A172 (cell line): ENCODE results near the gene RIMOC1. TPM values are rescaled to one million over a fixed set of nuclear protein-coding genes. Genes with fewer than 3 reads are reported as not detected.
A peak's percentile ranks its signal among the peaks of the same experiment; 100 is the strongest.
"Not testable (repeated sequence)": the region's sequence is repeated elsewhere in the genome, so short reads cannot be mapped to it uniquely, and the experiment has no call there.

Experiments used
- DNase-seq: peaks from one replicate; pipeline ENCODE4 v3.0.0-alpha.2; 2015; ENCODE audit warnings: low spot score
- total RNA-seq: library from RNA; depleted of rRNA; stranded (reverse); fragments of >200 nt; shearing (Covaris generic); gene quantifications from 2 replicates; pipeline ENCODE4 v1.2.3, GENCODE V29; 2014

RIMOC1 gene
- total RNA-seq, 1 experiment from 2014 or later: 28.8 TPM

- DNase-seq: no peak
Observed at GRCh38 chr5:41891066-41891707, 13.0 kb upstream of the RIMOC1 start.

- DNase-seq: no peak
Observed at GRCh38 chr5:41892031-41892430, 12.1 kb upstream of the RIMOC1 start.

GRCh38 chr5:41893074-41893851 lies 10.9 kb upstream of the RIMOC1 start:
- no peak for DNase-seq

GRCh38 chr5:41896230-41896629 lies 7.9 kb upstream of the RIMOC1 start:
- DNase-seq: no peak

- no peak for DNase-seq
Observed at GRCh38 chr5:41903382-41903891, 707 bp upstream of the RIMOC1 start.

- no peak for DNase-seq
Observed at GRCh38 chr5:41906151-41906550, 2.0 kb downstream of the RIMOC1 start.

GRCh38 chr5:41908374-41909079 lies 4.4 kb downstream of the RIMOC1 start:
- peak; percentile 22 for DNase-seq

- DNase-seq: no peak
Observed at GRCh38 chr5:41918105-41918504, 14.0 kb downstream of the RIMOC1 start.

- no peak for DNase-seq
Observed at GRCh38 chr5:41921166-41921565, 17.0 kb downstream of the RIMOC1 start.

GRCh38 chr5:41921874-41922273 lies 17.7 kb downstream of the RIMOC1 start:
- DNase-seq: no peak

- no peak for DNase-seq
Observed at GRCh38 chr5:41924526-41924871, 20.4 kb downstream of the RIMOC1 start.

- peak; percentile 57 for DNase-seq
Observed at GRCh38 chr5:41924872-41925554, 20.9 kb downstream of the RIMOC1 start, which contains the start of gene FBXO4. FBXO4 (plus strand) TSS chr5:41925281; CDS start chr5:41925310, 29 bp downstream.

- peak; percentile 50 for DNase-seq
Observed at GRCh38 chr5:41925555-41925951, 21.4 kb downstream of the RIMOC1 start.

- DNase-seq: no peak
Observed at GRCh38 chr5:41927604-41928003, 23.5 kb downstream of the RIMOC1 start.

GRCh38 chr5:41929035-41929434 lies 24.9 kb downstream of the RIMOC1 start:
- no peak for DNase-seq

- DNase-seq: no peak
Observed at GRCh38 chr5:41932770-41933169, 28.6 kb downstream of the RIMOC1 start.

- DNase-seq: no peak
Observed at GRCh38 chr5:41935544-41935943, 31.4 kb downstream of the RIMOC1 start.

GRCh38 chr5:41940641-41941040 lies 36.5 kb downstream of the RIMOC1 start:
- no peak for DNase-seq

- not testable (repeated sequence) for DNase-seq
Observed at GRCh38 chr5:41945332-41945955, 41.3 kb downstream of the RIMOC1 start.

GRCh38 chr5:41951224-41951623 lies 47.1 kb downstream of the RIMOC1 start:
- DNase-seq: no peak
